Loucy (cell line): ENCODE measurements around the gene GCSH.

Source experiments
- CTCF ChIP-seq: fragments of 200-600 bp; sonication (generic); conservative IDR thresholded peaks from 2 replicates; pipeline ENCODE4 v1.5.1; 2014; ENCODE audit warnings: mild to moderate bottlenecking, antibody characterized with exemption, low read length
- EZH2phosphoT487 ChIP-seq: fragments of 200-600 bp; IDR thresholded peaks from 2 replicates; pipeline ENCODE4 v1.6.1; 2018; ENCODE audit warnings: antibody characterized with exemption, mild to moderate bottlenecking, moderate library complexity, borderline replicate concordance

GRCh38 chr16:81040842-81041241 lies 55.4 kb downstream of the GCSH start:
- TF ChIP-seq CTCF (no peak), EZH2phosphoT487 (no peak)
